Sciatic nerve (tissue), 2 donors: ENCODE measurements around the gene TBC1D5. TPM values are rescaled to one million over a fixed set of nuclear protein-coding genes. Genes with fewer than 3 reads are reported as not detected.

Experiments
- ATAC-seq: fragments of 200-7000 bp; cut with Tn5 transposase; one replicate; pipeline ENCODE4 v1.9.1; 2020; ENCODE audit warnings: mild to moderate bottlenecking, moderate library complexity
- DNase-seq: peaks from one replicate; pipeline ENCODE4 v3.0.0-alpha.2; 2020; ENCODE audit warnings: low spot score
- intact Hi-C: fragments of 100-400 bp; cut with DNase I; formaldehyde crosslinking; loops from one replicate; pipeline ENCODE4 v1.14.2; 2022
- total RNA-seq: library from RNA; stranded (reverse); fragmentation: NEBNext Ultra II Directional; extraction: Animal tissue kit (Norgen Biotek cat#: 25700); gene quantifications from one replicate; pipeline ENCODE4 v1.2.1, GENCODE V29; 2021
- donor health status: DM: no; HTN: no; CAD: no.
- donor health status: DM: no; HTN: no; CAD: no.

The TBC1D5 gene
- total RNA-seq, 1 donor from 2014 or later = 82.6 TPM

GRCh38 chr3:17313746-17314145 lies 428.7 kb downstream of the TBC1D5 start:
- intact Hi-C loops = no loop called here
- ATAC-seq = no peak
- DNase-seq = no peak

- DNase-seq (no peak), ATAC-seq (no peak)
- intact Hi-C loops = no loop called here
Measured at GRCh38 chr3:17310983-17311382, 431.4 kb downstream of the TBC1D5 start.

- DNase-seq = no peak
- ATAC-seq = no peak
- intact Hi-C loops = no loop called here
Measured at GRCh38 chr3:17307887-17308286, 434.5 kb downstream of the TBC1D5 start.

- ATAC-seq (no peak), DNase-seq (no peak)
- intact Hi-C loops = no loop called here
Measured at GRCh38 chr3:17307482-17307881, 434.9 kb downstream of the TBC1D5 start.

- intact Hi-C loops = no loop called here
- DNase-seq = no peak
- ATAC-seq = no peak
Measured at GRCh38 chr3:17304969-17305368, 437.5 kb downstream of the TBC1D5 start.

- no peak for ATAC-seq
- intact Hi-C loops = no loop called here
- no peak for DNase-seq
Measured at GRCh38 chr3:17302774-17303173, 439.7 kb downstream of the TBC1D5 start.

- DNase-seq = no peak
- ATAC-seq = no peak
- intact Hi-C loops = no loop called here
Measured at GRCh38 chr3:17302170-17302569, 440.3 kb downstream of the TBC1D5 start.

- intact Hi-C loops = no loop called here
- DNase-seq = no peak
- peak; percentile 48 for ATAC-seq
Measured at GRCh38 chr3:17301271-17301670, 441.2 kb downstream of the TBC1D5 start.

GRCh38 chr3:17300441-17300840 lies 442.0 kb downstream of the TBC1D5 start:
- intact Hi-C loops = no loop called here
- ATAC-seq (no peak), DNase-seq (no peak)

- DNase-seq = no peak
- no peak for ATAC-seq
- intact Hi-C loops = no loop called here
Measured at GRCh38 chr3:17298038-17298437, 444.4 kb downstream of the TBC1D5 start.

GRCh38 chr3:17292556-17292955 lies 449.9 kb downstream of the TBC1D5 start:
- intact Hi-C loops = no loop called here
- ATAC-seq (no peak), DNase-seq (no peak)

GRCh38 chr3:17290894-17291293 lies 451.5 kb downstream of the TBC1D5 start:
- intact Hi-C loops = no loop called here
- no peak for DNase-seq
- no peak for ATAC-seq

GRCh38 chr3:17288839-17289399 lies 453.5 kb downstream of the TBC1D5 start:
- no peak for ATAC-seq
- intact Hi-C loops = no loop called here
- DNase-seq = no peak

- ATAC-seq = no peak
- no peak for DNase-seq
- intact Hi-C loops = no loop called here
Measured at GRCh38 chr3:17287006-17287689, 455.3 kb downstream of the TBC1D5 start.

GRCh38 chr3:17278006-17278405 lies 464.4 kb downstream of the TBC1D5 start:
- DNase-seq = no peak
- intact Hi-C loops = no loop called here

GRCh38 chr3:17266846-17267245 lies 475.6 kb downstream of the TBC1D5 start:
- ATAC-seq = no peak
- intact Hi-C loops = no loop called here
- no peak for DNase-seq

More at GRCh38 chr3:17278006-17278405, 464.4 kb downstream of the TBC1D5 start:
- ATAC-seq = no peak

GRCh38 chr3:17261627-17262369 lies 480.6 kb downstream of the TBC1D5 start:
- DNase-seq = no peak
- intact Hi-C loops = no loop called here
- ATAC-seq = no peak

- intact Hi-C loops = no loop called here
- DNase-seq = no peak
- ATAC-seq = no peak
Measured at GRCh38 chr3:17260257-17260656, 482.2 kb downstream of the TBC1D5 start.

- ATAC-seq = peak; percentile 13
- intact Hi-C loops = no loop called here
- DNase-seq = no peak
Measured at GRCh38 chr3:17259685-17260084, 482.7 kb downstream of the TBC1D5 start.

GRCh38 chr3:17258823-17259436 lies 483.5 kb downstream of the TBC1D5 start:
- intact Hi-C loops = no loop called here
- ATAC-seq = no peak
- no peak for DNase-seq
